ENCODE data around the gene APC. TPM values are rescaled to one million over a fixed set of nuclear protein-coding genes. Genes with fewer than 3 reads are reported as not detected.

The APC gene
- 6.3 TPM for polyA plus RNA-seq (2012; ENCODE audit: missing spikeins)

DNA sequence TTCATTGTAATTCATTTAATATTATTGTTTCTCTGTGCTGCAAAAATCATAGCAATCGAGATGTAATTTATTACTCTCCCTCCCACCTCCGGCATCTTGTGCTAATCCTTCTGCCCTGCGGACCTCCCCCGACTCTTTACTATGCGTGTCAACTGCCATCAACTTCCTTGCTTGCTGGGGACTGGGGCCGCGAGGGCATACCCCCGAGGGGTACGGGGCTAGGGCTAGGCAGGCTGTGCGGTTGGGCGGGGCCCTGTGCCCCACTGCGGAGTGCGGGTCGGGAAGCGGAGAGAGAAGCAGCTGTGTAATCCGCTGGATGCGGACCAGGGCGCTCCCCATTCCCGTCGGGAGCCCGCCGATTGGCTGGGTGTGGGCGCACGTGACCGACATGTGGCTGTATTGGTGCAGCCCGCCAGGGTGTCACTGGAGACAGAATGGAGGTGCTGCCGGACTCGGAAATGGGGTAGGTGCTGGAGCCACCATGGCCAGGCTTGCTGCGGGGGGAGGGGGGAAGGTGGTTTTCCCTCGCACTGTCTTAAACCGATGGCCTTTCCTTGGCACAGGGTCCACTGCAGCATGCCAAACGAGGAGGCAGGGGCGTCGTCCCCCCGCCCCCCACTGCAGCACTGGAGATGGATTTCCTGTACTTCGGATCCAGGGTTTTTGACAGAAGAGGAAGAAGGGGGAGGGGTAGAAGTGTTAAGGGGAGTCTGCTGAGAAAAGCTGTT is at the start of gene APC:
Gene APC, plus strand, starts transcription at position 423 of the 728 bp plus-strand sequence. CDS start 17,006 bp downstream, outside the sequence.
- TF ChIP-seq POLR2A (IDR thresholded peaks at IDR 0.05; ENCODE audit: low read depth, low read length) = peak; percentile 77
- peak; percentile 74 for TF ChIP-seq POLR2AphosphoS5 (IDR thresholded peaks at IDR 0.05; ENCODE audit: low read depth, low read length)
- no peak; the same call in 1 of the 2 replicates for TF ChIP-seq TAF1 (IDR thresholded peaks at IDR 0.05; ENCODE audit: borderline replicate concordance, low read depth, low read length)
- peak; percentile 98 for FAIRE-seq
- DNase-seq (ENCODE audit: insufficient read length) = peak; percentile 70

DNA sequence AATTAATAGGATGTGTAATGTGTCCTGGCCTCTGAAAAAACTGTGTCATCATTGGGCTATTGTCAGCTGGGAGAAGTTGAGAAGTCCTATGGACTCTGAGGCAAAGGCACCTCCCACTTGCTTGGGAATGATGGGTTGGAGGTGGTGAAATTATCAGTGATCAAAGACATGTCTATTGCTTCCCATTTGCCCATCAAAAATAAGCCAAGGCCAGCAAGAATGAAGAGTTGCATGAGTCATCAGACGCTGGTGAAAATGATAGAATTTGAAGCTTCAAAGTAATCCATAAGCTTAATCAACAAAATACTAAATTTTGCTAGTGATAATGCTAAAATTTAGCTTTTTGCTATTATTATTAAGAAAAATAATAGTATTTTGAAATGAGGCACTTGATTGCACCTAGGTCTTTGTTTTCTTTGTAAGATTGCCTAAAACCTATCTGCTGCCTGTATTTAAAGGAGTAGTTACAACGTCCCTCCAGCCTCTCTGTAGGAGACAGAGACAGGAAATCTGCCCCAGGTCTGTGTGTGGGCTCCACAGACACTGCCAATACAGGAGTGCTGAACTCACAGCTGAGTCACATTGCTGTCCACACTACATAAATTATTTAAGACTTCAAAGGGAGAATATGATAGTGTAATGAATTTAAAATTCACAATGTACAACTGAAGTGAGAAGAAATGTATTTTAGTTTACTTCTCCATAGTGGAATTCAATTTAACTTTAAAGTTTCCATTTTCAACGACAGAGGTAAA is 48.4 kb upstream of the APC start:
- FAIRE-seq = no peak
- TF ChIP-seq POLR2A (IDR thresholded peaks at IDR 0.05; ENCODE audit: low read depth, low read length) (no peak), POLR2AphosphoS5 (IDR thresholded peaks at IDR 0.05; ENCODE audit: low read depth, low read length) (no peak), TAF1 (IDR thresholded peaks at IDR 0.05; ENCODE audit: borderline replicate concordance, low read depth, low read length) (no peak)
- no peak for DNase-seq (ENCODE audit: insufficient read length)

DNA sequence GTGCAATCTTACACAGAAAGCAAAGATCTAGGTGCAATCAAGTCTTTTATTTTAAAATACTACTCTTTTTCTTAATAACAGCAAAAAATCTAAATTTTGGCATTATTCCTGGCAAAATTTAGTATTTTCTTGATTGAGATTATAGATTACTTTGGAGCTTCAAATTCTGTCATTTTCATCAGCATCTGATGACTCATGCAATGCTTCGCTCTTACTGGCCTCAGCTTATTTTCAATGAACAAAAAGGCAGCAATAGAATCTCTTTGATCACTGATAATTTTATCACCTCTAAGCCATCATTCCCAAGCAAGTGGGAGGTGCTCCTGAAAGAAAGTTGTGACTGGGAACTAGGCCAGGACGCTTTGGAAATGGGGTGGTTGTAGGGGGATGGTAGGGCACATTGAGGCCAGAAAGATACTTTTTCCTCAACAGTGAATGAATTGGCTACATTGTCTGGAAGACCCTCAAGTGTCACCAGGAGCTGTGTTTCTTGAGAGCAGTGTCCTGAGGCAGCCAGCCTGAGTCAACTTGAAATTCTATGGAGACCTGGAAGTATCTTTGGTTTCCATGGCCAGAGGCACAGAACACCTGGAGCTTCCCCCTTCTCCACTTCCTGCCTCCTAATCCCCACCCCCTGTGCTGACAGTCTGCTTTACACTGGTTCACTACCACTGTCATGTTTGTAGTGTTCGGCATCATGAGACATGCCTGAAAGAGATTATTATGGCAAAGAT is 46.9 kb upstream of the APC start:
- TF ChIP-seq POLR2A (IDR thresholded peaks at IDR 0.05; ENCODE audit: low read depth, low read length) (no peak), POLR2AphosphoS5 (IDR thresholded peaks at IDR 0.05; ENCODE audit: low read depth, low read length) (no peak), TAF1 (IDR thresholded peaks at IDR 0.05; ENCODE audit: borderline replicate concordance, low read depth, low read length) (no peak)
- DNase-seq (ENCODE audit: insufficient read length) = no peak
- no peak for FAIRE-seq

DNA sequence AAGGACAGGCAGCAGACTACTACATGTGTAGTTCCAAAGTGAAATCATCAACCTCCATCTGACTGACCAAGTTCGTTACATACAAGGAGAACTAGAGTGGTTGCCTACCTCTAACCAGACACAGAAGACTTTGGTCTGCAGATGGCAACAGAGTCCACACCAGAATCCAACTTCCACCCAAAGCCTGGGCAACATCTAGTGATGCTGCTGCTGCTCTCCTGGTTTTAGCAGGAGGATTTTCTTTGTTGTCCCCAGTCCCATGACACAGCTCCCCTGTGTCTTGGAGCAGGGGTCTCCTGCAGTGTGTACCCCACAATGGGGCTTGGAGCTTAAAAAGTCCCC is 46.4 kb upstream of the APC start:
- TF ChIP-seq POLR2A (IDR thresholded peaks at IDR 0.05; ENCODE audit: low read depth, low read length) = no peak
- TF ChIP-seq TAF1 (IDR thresholded peaks at IDR 0.05; ENCODE audit: borderline replicate concordance, low read depth, low read length) = no peak
- no peak for TF ChIP-seq POLR2AphosphoS5 (IDR thresholded peaks at IDR 0.05; ENCODE audit: low read depth, low read length)
- DNase-seq (ENCODE audit: insufficient read length) (no peak), FAIRE-seq (no peak)

DNA sequence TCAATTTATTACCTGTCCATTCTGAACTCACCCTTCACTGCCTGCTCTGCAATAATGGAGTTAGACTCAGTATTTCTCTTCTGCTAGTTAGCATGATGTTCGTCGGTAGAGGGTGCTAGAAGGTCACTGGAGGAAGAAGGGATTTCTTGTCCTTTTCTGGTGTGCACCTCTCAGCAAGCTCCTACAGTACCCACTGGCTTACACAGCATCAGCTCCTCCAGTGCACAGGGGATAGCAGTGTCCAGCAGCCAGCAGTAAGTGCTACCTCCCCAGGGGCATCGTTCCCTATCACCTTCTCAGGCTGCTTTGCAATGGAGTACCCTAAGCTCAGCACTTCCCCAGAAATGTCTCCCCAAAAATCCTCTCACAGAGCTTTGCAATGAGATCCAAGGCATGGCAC is 45.9 kb upstream of the APC start:
- TF ChIP-seq POLR2AphosphoS5 (IDR thresholded peaks at IDR 0.05; ENCODE audit: low read depth, low read length) = no peak
- no peak for TF ChIP-seq TAF1 (IDR thresholded peaks at IDR 0.05; ENCODE audit: borderline replicate concordance, low read depth, low read length)
- TF ChIP-seq POLR2A (IDR thresholded peaks at IDR 0.05; ENCODE audit: low read depth, low read length) = no peak
- FAIRE-seq = peak; percentile 88
- no peak for DNase-seq (ENCODE audit: insufficient read length)

DNA sequence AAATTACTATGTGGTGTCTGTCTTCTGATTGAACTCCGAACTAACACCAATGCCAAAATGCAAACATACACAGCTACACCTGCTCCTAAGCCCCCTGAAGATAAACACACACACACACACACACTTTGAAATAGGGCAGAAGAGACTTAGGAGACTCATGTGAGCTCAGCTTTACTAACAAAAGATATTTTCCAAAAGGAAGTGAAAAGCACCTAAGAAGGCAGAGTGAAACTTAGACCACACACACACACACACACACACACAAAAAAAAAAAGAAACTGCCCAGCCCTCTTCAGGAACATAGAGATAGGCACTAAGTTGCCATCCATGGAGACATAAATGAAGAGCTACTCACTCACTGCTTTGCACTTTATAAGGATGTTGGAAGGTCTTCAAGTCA is 45.2 kb upstream of the APC start:
- no peak for TF ChIP-seq POLR2A (IDR thresholded peaks at IDR 0.05; ENCODE audit: low read depth, low read length)
- no peak for TF ChIP-seq TAF1 (IDR thresholded peaks at IDR 0.05; ENCODE audit: borderline replicate concordance, low read depth, low read length)
- FAIRE-seq = no peak
- no peak for DNase-seq (ENCODE audit: insufficient read length)

DNA sequence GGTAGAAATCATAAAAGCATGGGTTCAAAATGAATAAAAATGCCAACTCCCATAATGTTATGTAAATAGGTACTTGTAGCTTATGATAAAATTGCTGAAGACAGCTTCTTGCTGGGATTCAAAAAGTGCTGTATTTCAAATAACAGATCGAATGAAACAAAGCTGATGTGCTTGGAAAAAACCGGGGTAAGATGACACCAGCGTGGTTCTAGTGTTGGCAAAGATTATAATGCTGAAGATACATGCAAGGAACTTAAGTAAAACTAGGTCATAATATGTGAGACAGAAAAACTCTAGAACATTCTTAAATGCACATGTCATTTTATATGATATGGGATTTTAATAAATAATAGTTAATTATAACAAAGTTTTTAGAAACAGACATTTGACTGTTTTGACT is 44.4 kb upstream of the APC start:
- TF ChIP-seq POLR2A (IDR thresholded peaks at IDR 0.05; ENCODE audit: low read depth, low read length) (no peak), POLR2AphosphoS5 (IDR thresholded peaks at IDR 0.05; ENCODE audit: low read depth, low read length) (no peak), TAF1 (IDR thresholded peaks at IDR 0.05; ENCODE audit: borderline replicate concordance, low read depth, low read length) (no peak)
- no peak for FAIRE-seq
- no peak for DNase-seq (ENCODE audit: insufficient read length)

DNA sequence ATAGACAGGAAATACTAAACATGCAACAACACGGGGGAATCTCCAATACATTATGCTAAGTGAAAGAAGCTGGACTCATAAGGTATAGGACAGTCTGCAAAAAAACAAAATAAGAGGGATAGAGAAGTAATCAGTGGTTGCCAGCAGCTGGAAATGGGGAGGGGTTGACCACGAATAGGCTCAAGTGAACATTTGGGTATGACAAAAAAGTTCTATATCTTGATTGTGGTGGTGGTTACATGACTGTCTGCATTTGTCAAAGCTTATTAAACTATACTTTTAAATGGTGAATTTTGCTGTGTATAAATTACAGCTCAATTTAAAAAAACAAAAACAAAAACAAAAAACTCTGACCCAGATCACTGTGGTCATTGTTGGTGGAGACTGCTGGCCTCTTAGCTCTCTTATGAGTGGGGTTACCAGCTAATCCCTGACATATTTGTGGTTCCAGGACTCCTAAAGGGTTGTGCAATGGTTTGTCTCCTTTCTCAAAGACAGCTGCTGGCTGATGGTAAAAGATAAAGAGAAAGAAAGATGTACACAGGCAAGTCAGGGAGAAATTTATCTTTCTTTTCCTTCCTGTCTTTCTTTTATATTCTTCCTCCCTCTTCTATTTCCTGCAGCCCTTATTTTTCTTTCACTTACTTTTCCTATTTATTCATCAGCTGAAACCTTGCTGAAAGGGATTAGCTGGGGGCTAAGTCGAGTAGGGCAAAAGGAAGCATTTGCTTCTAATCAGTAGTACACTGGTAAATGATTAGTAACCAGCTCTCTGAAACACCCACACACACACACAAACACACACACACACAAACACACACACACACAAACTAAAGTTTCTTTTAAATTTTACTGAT is 42.6 kb upstream of the APC start:
- DNase-seq (ENCODE audit: insufficient read length) (no peak), FAIRE-seq (no peak)
- TF ChIP-seq POLR2A (IDR thresholded peaks at IDR 0.05; ENCODE audit: low read depth, low read length) = no peak
- no peak for TF ChIP-seq POLR2AphosphoS5 (IDR thresholded peaks at IDR 0.05; ENCODE audit: low read depth, low read length)
- TF ChIP-seq TAF1 (IDR thresholded peaks at IDR 0.05; ENCODE audit: borderline replicate concordance, low read depth, low read length) = no peak

DNA sequence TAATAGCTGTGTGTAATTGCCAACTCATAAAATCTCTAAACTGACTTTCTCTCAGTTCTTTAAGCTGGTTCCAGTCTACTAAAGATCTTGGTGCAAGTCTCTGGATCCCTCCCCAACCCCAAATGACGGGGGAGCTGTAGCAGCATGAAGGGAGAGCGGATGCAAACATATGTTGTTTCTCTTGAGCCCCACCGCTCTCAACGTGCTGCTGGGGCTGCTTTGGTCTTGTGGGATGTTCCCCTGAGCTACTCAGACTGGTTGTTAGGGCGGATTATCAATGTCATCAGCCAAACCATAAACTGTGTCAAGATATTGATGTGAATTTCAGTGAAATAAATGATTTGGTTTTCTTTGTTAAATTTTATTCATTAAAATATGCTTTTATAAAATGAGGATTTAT is 40.9 kb upstream of the APC start:
- no peak for DNase-seq (ENCODE audit: insufficient read length)
- TF ChIP-seq TAF1 (IDR thresholded peaks at IDR 0.05; ENCODE audit: borderline replicate concordance, low read depth, low read length) (no peak), POLR2AphosphoS5 (IDR thresholded peaks at IDR 0.05; ENCODE audit: low read depth, low read length) (no peak), POLR2A (IDR thresholded peaks at IDR 0.05; ENCODE audit: low read depth, low read length) (no peak)
- FAIRE-seq = no peak

DNA sequence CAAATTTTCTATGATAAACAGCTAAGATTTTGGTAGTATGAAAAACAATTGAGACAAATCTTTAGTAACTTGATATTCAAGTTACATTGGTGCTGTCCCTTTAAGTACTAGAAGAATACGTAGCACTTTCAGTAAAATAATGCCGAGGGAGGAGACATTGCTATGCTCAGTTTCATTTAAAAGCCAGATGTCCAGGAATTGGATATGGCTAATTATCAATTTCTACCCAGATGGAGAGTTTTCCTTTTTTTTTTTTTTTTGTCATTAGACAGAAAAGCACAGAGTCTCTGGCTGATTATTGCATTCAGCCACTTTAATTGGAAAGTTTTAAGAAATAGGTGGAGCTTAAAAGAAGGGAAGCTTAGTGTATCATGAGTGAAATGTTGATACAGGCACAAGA is 40.4 kb upstream of the APC start:
- TF ChIP-seq TAF1 (IDR thresholded peaks at IDR 0.05; ENCODE audit: borderline replicate concordance, low read depth, low read length) = no peak
- no peak for TF ChIP-seq POLR2A (IDR thresholded peaks at IDR 0.05; ENCODE audit: low read depth, low read length)
- TF ChIP-seq POLR2AphosphoS5 (IDR thresholded peaks at IDR 0.05; ENCODE audit: low read depth, low read length) = no peak
- FAIRE-seq (no peak), DNase-seq (ENCODE audit: insufficient read length) (no peak)

DNA sequence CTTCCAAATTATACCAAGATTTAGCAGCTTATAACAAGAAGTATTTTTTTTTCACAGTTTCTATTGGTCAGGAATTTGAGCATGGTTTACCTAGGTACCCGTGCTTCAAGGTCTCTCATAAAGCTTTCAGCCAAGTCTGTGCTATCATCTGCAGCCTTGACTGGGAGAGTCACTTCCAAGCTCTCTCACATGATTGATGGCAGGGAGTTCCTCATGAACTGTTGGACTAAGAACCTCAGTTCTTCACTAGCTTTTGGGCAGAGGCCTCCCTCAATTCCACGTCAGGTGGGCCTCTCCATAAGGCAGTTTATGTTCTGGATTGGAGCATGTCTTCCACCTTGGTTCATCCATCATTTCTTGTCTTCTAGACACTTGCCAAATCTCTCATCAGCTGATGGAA is 39.9 kb upstream of the APC start:
- DNase-seq (ENCODE audit: insufficient read length) (no peak), FAIRE-seq (no peak)
- TF ChIP-seq POLR2A (IDR thresholded peaks at IDR 0.05; ENCODE audit: low read depth, low read length) = no peak
- TF ChIP-seq POLR2AphosphoS5 (IDR thresholded peaks at IDR 0.05; ENCODE audit: low read depth, low read length) = no peak
- no peak for TF ChIP-seq TAF1 (IDR thresholded peaks at IDR 0.05; ENCODE audit: borderline replicate concordance, low read depth, low read length)
